Renal pelvis (tissue), 4 donors: ENCODE measurements around the gene LIPC. TPM values are rescaled to one million over a fixed set of nuclear protein-coding genes. Genes with fewer than 3 reads are reported as not detected.

ENCODE experiments used
- DNase-seq: peaks from one replicate; pipeline ENCODE4 v3.0.0-alpha.2; 2013
- polyA plus RNA-seq, 3 donors: library from polyadenylated mRNA; unstranded; fragments of 120-200 nt; gene quantifications; one replicate each; pipeline ENCODE4 v1.2.1, GENCODE V29; 2013; ENCODE audit not compliant: insufficient read length in 3 of 3

The LIPC gene
- polyA plus RNA-seq, 3 donors = 13.0 to 19.2 (median 16.0) TPM

- DNase-seq = no peak
Observed at GRCh38 chr15:58433597-58434333, 2.0 kb downstream of the LIPC start.

GRCh38 chr15:58434334-58434875, 2.6 kb downstream of the LIPC start:
- no peak for DNase-seq

GRCh38 chr15:58436552-58436951, 4.8 kb downstream of the LIPC start:
- no peak for DNase-seq

- no peak for DNase-seq
Observed at GRCh38 chr15:58437531-58438105, 5.8 kb downstream of the LIPC start.

GRCh38 chr15:58438111-58438510, 6.3 kb downstream of the LIPC start:
- DNase-seq = no peak

- no peak for DNase-seq
Observed at GRCh38 chr15:58438956-58439355, 7.2 kb downstream of the LIPC start.

- DNase-seq = no peak
Observed at GRCh38 chr15:58440158-58440910, 8.5 kb downstream of the LIPC start.

- no peak for DNase-seq
Observed at GRCh38 chr15:58440922-58441321, 9.1 kb downstream of the LIPC start.

GRCh38 chr15:58441376-58442070, 9.7 kb downstream of the LIPC start:
- DNase-seq = no peak

GRCh38 chr15:58442122-58442521, 10.3 kb downstream of the LIPC start:
- DNase-seq = no peak

- no peak for DNase-seq
Observed at GRCh38 chr15:58443308-58443707, 11.5 kb downstream of the LIPC start.

- no peak for DNase-seq
Observed at GRCh38 chr15:58444056-58444455, 12.3 kb downstream of the LIPC start.

- no peak for DNase-seq
Observed at GRCh38 chr15:58444658-58445332, 13.0 kb downstream of the LIPC start.

- no peak for DNase-seq
Observed at GRCh38 chr15:58445865-58446264, 14.1 kb downstream of the LIPC start.

GRCh38 chr15:58446521-58446920, 14.7 kb downstream of the LIPC start:
- DNase-seq = no peak

GRCh38 chr15:58447271-58448010, 15.7 kb downstream of the LIPC start:
- DNase-seq = no peak

- DNase-seq = no peak
Observed at GRCh38 chr15:58448331-58448730, 16.5 kb downstream of the LIPC start.

- no peak for DNase-seq
Observed at GRCh38 chr15:58448906-58449305, 17.1 kb downstream of the LIPC start.

- no peak for DNase-seq
Observed at GRCh38 chr15:58451826-58452225, 20.0 kb downstream of the LIPC start.

GRCh38 chr15:58452775-58453174, 21.0 kb downstream of the LIPC start:
- DNase-seq = no peak
